A549 (cell line): ENCODE data around the gene SH2D1A. TPM values are rescaled to one million over a fixed set of nuclear protein-coding genes. Genes with fewer than 3 reads are reported as not detected.

Experiments used
- ATAC-seq, 2 experiments: fragments of 200-7000 bp in 1 of 2; fragments of >200 bp in 1 of 2; cut with Nextera tagmentation in 1 of 2; cut with Tn5 transposase in 1 of 2; 3 replicates each; pipeline versions ENCODE4 v1.8.0 to v1.9.1; 2018 to 2020; ENCODE audit warnings: mild to moderate bottlenecking in 1 of 2, moderate library complexity in 1 of 2
- CTCF ChIA-PET: fragments of 300-600 bp; sonication (Branson Sonifier 250); formaldehyde crosslinking; extraction: SDS; loops from one replicate; lab custom pipeline; 2021; ENCODE audit warnings: antibody characterized with exemption, inconsistent platforms; lab: Yijun Ruan, JAX
- POLR2A ChIA-PET: fragments of 350-600 bp; formaldehyde crosslinking; extraction: SDS; loops from one replicate; lab custom pipeline; 2021; ENCODE audit warnings: antibody characterized with exemption, inconsistent platforms; lab: Yijun Ruan, JAX
- DNase-seq, 2 experiments: peaks; one replicate each; pipeline versions ENCODE4 v3.0.0 to v3.0.0-alpha.2; 2011 to 2016; ENCODE audit warnings: low read depth in 1 of 2, low spot score in 1 of 2
- FAIRE-seq: peaks from 2 replicates; lab custom pipeline; 2011; peaks lifted over from hg19 to GRCh38; lab: Jason Lieb, UNC
- H3K27ac ChIP-seq, 2 experiments: fragments of >200 bp; sonication (Bioruptor Twin); formaldehyde crosslinking; 3 replicates each; pipeline ENCODE4 v1.5.1; 2016 to 2017
- H3K4me1 ChIP-seq: fragments of >200 bp; sonication (Bioruptor Twin); formaldehyde crosslinking; 3 replicates; pipeline ENCODE4 v1.6.1; 2016
- H3K4me2 ChIP-seq: fragments of >200 bp; sonication (Bioruptor Twin); formaldehyde crosslinking; 3 replicates; pipeline ENCODE4 v1.6.1; 2016
- H3K4me3 ChIP-seq: fragments of >200 bp; sonication (Bioruptor Twin); formaldehyde crosslinking; 3 replicates; pipeline ENCODE4 v1.5.1; 2016
- H3K9me3 ChIP-seq: fragments of >200 bp; sonication (Bioruptor Twin); formaldehyde crosslinking; 3 replicates; pipeline ENCODE4 v1.6.1; 2016
- BHLHE40 ChIP-seq: IDR thresholded peaks from 2 replicates; pipeline ENCODE4 v1.6.1; 2012; ENCODE audit warnings: low read depth, low read length, inconsistent platforms
- CBX2 ChIP-seq: fragments of 200-600 bp; sonication (generic); IDR thresholded peaks from 2 replicates; pipeline ENCODE4 v1.6.1; 2016; ENCODE audit warnings: low read depth, mild to moderate bottlenecking, borderline replicate concordance
- CHD2 ChIP-seq: fragments of 150-350 bp; IDR thresholded peaks from 2 replicates; pipeline ENCODE4 v1.6.1; 2014; ENCODE audit warnings: low read length; ENCODE audit not compliant: partially characterized antibody
- CHD4 ChIP-seq: fragments of 200-600 bp; sonication (generic); IDR thresholded peaks from 2 replicates; pipeline ENCODE4 v1.6.1; 2016; ENCODE audit warnings: antibody characterized with exemption, mild to moderate bottlenecking, borderline replicate concordance
- CTCF ChIP-seq: fragments of >200 bp; sonication (Bioruptor Twin); formaldehyde crosslinking; IDR thresholded peaks from 3 replicates; pipeline ENCODE4 v1.5.1; 2016
- EHF ChIP-seq: fragments of 250-450 bp; sonication (Bioruptor Pico); IDR thresholded peaks from 2 replicates; pipeline ENCODE4 v1.5.0; 2020; ENCODE audit warnings: mild to moderate bottlenecking
- ESRRA ChIP-seq: fragments of 150-350 bp; IDR thresholded peaks from 2 replicates; pipeline ENCODE4 v1.6.1; 2014; ENCODE audit warnings: mild to moderate bottlenecking, low read length, borderline replicate concordance
- GATA3 ChIP-seq: IDR thresholded peaks from 2 replicates; pipeline ENCODE4 v1.6.1; 2012; ENCODE audit warnings: borderline replicate concordance
- HMGXB4 ChIP-seq: fragments of 250-450 bp; sonication (Bioruptor Pico); IDR thresholded peaks from 2 replicates; pipeline ENCODE4 v1.5.0; 2021; ENCODE audit warnings: mild to moderate bottlenecking, moderate library complexity, borderline replicate concordance
- HOXB13 ChIP-seq: fragments of 250-450 bp; sonication (Bioruptor Pico); IDR thresholded peaks from 2 replicates; pipeline ENCODE4 v1.5.0; 2020; ENCODE audit warnings: low read depth, mild to moderate bottlenecking, moderate library complexity
- HOXB5 ChIP-seq: fragments of 250-450 bp; sonication (Bioruptor Pico); IDR thresholded peaks from 2 replicates; pipeline ENCODE4 v1.5.0; 2020; ENCODE audit warnings: mild to moderate bottlenecking, moderate library complexity
- JUN ChIP-seq, 2 experiments: fragments of >200 bp; sonication (Bioruptor Twin); formaldehyde crosslinking; IDR thresholded peaks; 2 replicates in 1 of 2; 3 replicates in 1 of 2; pipeline ENCODE4 v1.6.1; 2016 to 2017
- KDM1A ChIP-seq: fragments of 200-600 bp; sonication (generic); IDR thresholded peaks from 2 replicates; pipeline ENCODE4 v1.6.1; 2016; ENCODE audit warnings: low read depth, mild to moderate bottlenecking
- MAFK ChIP-seq: fragments of 450-650 bp; IDR thresholded peaks from 2 replicates; pipeline ENCODE4 v1.6.1; 2014; ENCODE audit not compliant: partially characterized antibody
- MAX ChIP-seq: IDR thresholded peaks from 2 replicates; pipeline ENCODE4 v1.6.1; 2012
- MAZ ChIP-seq: fragments of 150-350 bp; IDR thresholded peaks from 2 replicates; pipeline ENCODE4 v1.6.1; 2014; ENCODE audit warnings: antibody characterized with exemption, low read depth, low read length, borderline replicate concordance
- MYC ChIP-seq: IDR thresholded peaks from 2 replicates; pipeline ENCODE4 v1.6.1; 2012; ENCODE audit warnings: mild to moderate bottlenecking, inconsistent platforms, low read length, improper control_type of control experiment, borderline replicate concordance
- NFE2L2 ChIP-seq: fragments of 150-350 bp; conservative IDR thresholded peaks from 2 replicates; pipeline ENCODE4 v1.6.1; 2014; ENCODE audit warnings: low read length
- NR3C1 ChIP-seq: fragments of >200 bp; sonication (Bioruptor Twin); formaldehyde crosslinking; IDR thresholded peaks from 3 replicates; pipeline ENCODE4 v1.6.1; 2017
- PHF8 ChIP-seq: fragments of 200-600 bp; sonication (generic); IDR thresholded peaks from 2 replicates; pipeline ENCODE4 v1.6.1; 2016; ENCODE audit warnings: low read depth, mild to moderate bottlenecking, antibody characterized with exemption, moderate library complexity, borderline replicate concordance
- POLR2A ChIP-seq: IDR thresholded peaks from 2 replicates; pipeline ENCODE4 v1.6.1; 2012; ENCODE audit warnings: mild to moderate bottlenecking, low read length
- POLR2AphosphoS2 ChIP-seq: conservative IDR thresholded peaks from 2 replicates; pipeline ENCODE4 v1.6.1; 2012; ENCODE audit warnings: low read length, improper control_type of control experiment, inconsistent platforms
- RAD21 ChIP-seq, 2 experiments: fragments of >200 bp in 1 of 2; sonication (Bioruptor Twin) in 1 of 2; formaldehyde crosslinking in 1 of 2; IDR thresholded peaks in 1 of 2; conservative IDR thresholded peaks in 1 of 2; 2 replicates in 1 of 2; 3 replicates in 1 of 2; pipeline ENCODE4 v1.6.1; 2012 to 2018; ENCODE audit warnings: inconsistent platforms in 1 of 2
- REST ChIP-seq: fragments of 200-600 bp; sonication (generic); IDR thresholded peaks from 2 replicates; pipeline ENCODE4 v1.6.1; 2016; ENCODE audit warnings: antibody characterized with exemption, mild to moderate bottlenecking, moderate library complexity
- RFX5 ChIP-seq: fragments of 450-650 bp; IDR thresholded peaks from 2 replicates; pipeline ENCODE4 v1.7.1; 2014; ENCODE audit warnings: antibody characterized with exemption, mild to moderate bottlenecking, moderate library complexity
- RNF2 ChIP-seq: fragments of 200-600 bp; sonication (generic); IDR thresholded peaks from 2 replicates; pipeline ENCODE4 v1.6.1; 2016; ENCODE audit warnings: low read depth, mild to moderate bottlenecking, antibody characterized with exemption, moderate library complexity, borderline replicate concordance
- SMC3 ChIP-seq: fragments of >200 bp; sonication (Bioruptor Twin); formaldehyde crosslinking; IDR thresholded peaks from 3 replicates; pipeline ENCODE4 v1.6.1; 2018; ENCODE audit warnings: inconsistent platforms
- USF2 ChIP-seq: fragments of 450-650 bp; IDR thresholded peaks from 2 replicates; pipeline ENCODE4 v1.6.1; 2014; ENCODE audit warnings: antibody characterized with exemption
- ZC3H11A ChIP-seq: fragments of 450-650 bp; IDR thresholded peaks from 2 replicates; pipeline ENCODE4 v1.6.1; 2014; ENCODE audit warnings: antibody characterized with exemption, mild to moderate bottlenecking
- ZNF302 ChIP-seq: fragments of 250-450 bp; sonication (Bioruptor Pico); IDR thresholded peaks from 2 replicates; pipeline ENCODE4 v1.9.0; 2021; ENCODE audit warnings: inconsistent platforms, mild to moderate bottlenecking, moderate library complexity
- ZSCAN20 ChIP-seq: fragments of 250-450 bp; sonication (Bioruptor Pico); IDR thresholded peaks from 2 replicates; pipeline ENCODE4 v1.8.0; 2022; ENCODE audit warnings: mild to moderate bottlenecking, moderate library complexity
- WGBS: methylation state at CpG from one replicate; pipeline ENCODE4 v1.1.6; 2017; ENCODE audit errors: missing lambda C conversion rate; 5-methylcytosine and 5-hydroxymethylcytosine counted together
- polyA plus RNA-seq, 4 experiments: library from polyadenylated mRNA; depleted of rRNA in 3 of 4; stranded (reverse); fragments of >200 nt; fragmentation: RNase III in 1 of 4; extraction: RNeasy Plus Mini Kit Qiagen cat#74134 plus additional on column Dnase treatment in 1 of 4; gene quantifications; 2 replicates in 3 of 4; 3 replicates in 1 of 4; pipeline ENCODE4 v1.2.3, GENCODE V29; 2011 to 2017

The SH2D1A gene
- polyA plus RNA-seq, 2 of the 4 experiments (the other 2 are of a cell fraction) = not detected

- FAIRE-seq (no peak), ATAC-seq (no peak), DNase-seq (no peak)
- Histone ChIP-seq H3K4me1 (no peaks in the 10 kb centered on the region), H3K4me2 (no peak overlapping the region), H3K4me3 (no peak overlapping the region), H3K9me3 (no peaks in the 10 kb centered on the region), H3K27ac (no peak overlapping the region)
- ChIA-PET CTCF (interaction anchor here (1.5 kb wide), 1 partner anchor 10 kb away, joined by 5 read pairs; no protein-coding TSS in a partner anchor), POLR2A (no interaction called here)
- 43% methylated on average over 3 of the region's 3 CpGs for WGBS
- TF ChIP-seq RAD21 (conservative IDR thresholded peaks at IDR 0.05 in 1 of 2, IDR thresholded peaks at IDR 0.05 in 1 of 2) = no peak
- no peak for TF ChIP-seq SMC3
- no peak for TF ChIP-seq PHF8
- no peak for TF ChIP-seq RNF2
- no peak for TF ChIP-seq HOXB5 (CRISPR knock-in tag)
- TF ChIP-seq ZSCAN20 (CRISPR knock-in tag) = no peak
- TF ChIP-seq ESRRA = no peak
- TF ChIP-seq CBX2 = no peak
- no peak for TF ChIP-seq RFX5
- TF ChIP-seq POLR2A = no peak
- no peak for TF ChIP-seq CHD2
- TF ChIP-seq ZC3H11A = no peak
- TF ChIP-seq KDM1A = no peak
- no peak for TF ChIP-seq GATA3
- TF ChIP-seq BHLHE40 = no peak
- no peak for TF ChIP-seq EHF
- no peak for TF ChIP-seq NFE2L2
- no peak for TF ChIP-seq HMGXB4 (CRISPR knock-in tag)
These were observed 46.4 kb downstream of the SH2D1A start for GRCh38 chrX:124392794-124393193.

GRCh38 chrX:124393238-124393637 lies 46.9 kb downstream of the SH2D1A start:
- POLR2A ChIA-PET = no interaction called here
- no peak for FAIRE-seq
- 23% methylated on average over 1 of the region's 1 CpG for whole genome bisulfite sequencing
- no peak for ATAC-seq
- CTCF ChIA-PET = interaction anchor here (0.7 to 1.5 kb wide), 2 partner anchors 11 to 44 kb away, joined by 4 to 5 read pairs; no protein-coding TSS in a partner anchor
- Histone ChIP-seq H3K4me3 (no peak overlapping the region), H3K4me2 (no peak overlapping the region), H3K9me3 (no peaks in the 10 kb centered on the region), H3K27ac (no peak overlapping the region), H3K4me1 (no peaks in the 10 kb centered on the region)
- DNase-seq = no peak
- no peak for TF ChIP-seq CTCF
- no peak for TF ChIP-seq HOXB13 (CRISPR knock-in tag)
- TF ChIP-seq BHLHE40 = no peak
- TF ChIP-seq MAZ = no peak
- TF ChIP-seq RNF2 = no peak
- TF ChIP-seq MAFK = no peak
- TF ChIP-seq ZNF302 (CRISPR knock-in tag) = no peak
- no peak for TF ChIP-seq JUN (IDR thresholded peaks at IDR 0.05)
- TF ChIP-seq USF2 = no peak
- TF ChIP-seq ZC3H11A = no peak
- no peak for TF ChIP-seq MYC
- TF ChIP-seq POLR2AphosphoS2 = no peak
- TF ChIP-seq NR3C1 = no peak
- TF ChIP-seq REST = no peak
- TF ChIP-seq CHD4 = no peak
- TF ChIP-seq CHD2 = no peak
- TF ChIP-seq MAX = no peak
